PC-3 (cell line): ENCODE measurements around the gene CYTH4. TPM values are rescaled to one million over a fixed set of nuclear protein-coding genes. Genes with fewer than 3 reads are reported as not detected.

Experiments used
- ATAC-seq: fragments of 200-7000 bp; cut with Tn5 transposase; 2 replicates; pipeline ENCODE4 v1.9.1; 2020; ENCODE audit warnings: mild to moderate bottlenecking, moderate library complexity
- BruUV-seq: library from RNA; stranded (reverse); fragments of 400-500 nt; replicated peaks from 2 replicates; lab custom pipeline; 2021; lab: Mats Ljungman, UMichigan
- CTCF ChIA-PET: fragments of 300-600 bp; sonication (Branson Sonifier 250); formaldehyde crosslinking; loops from one replicate; lab custom pipeline; 2022; ENCODE audit warnings: antibody characterized with exemption; lab: Charles Lee
- POLR2A ChIA-PET: fragments of 300-600 bp; sonication (Branson Sonifier 250); formaldehyde crosslinking; loops from one replicate; lab custom pipeline; 2022; ENCODE audit warnings: antibody characterized with exemption; ENCODE audit not compliant: unreplicated experiment; lab: Charles Lee
- DNase-seq: peaks from one replicate; pipeline ENCODE4 v3.0.0-alpha.2; 2015
- H2AFZ ChIP-seq: fragments of 300-600 bp; sonication (generic); 2 replicates; pipeline ENCODE4 v1.6.0; 2016; ENCODE audit warnings: antibody characterized with exemption, low read length
- H3F3A ChIP-seq: fragments of 300-600 bp; sonication (generic); one replicate; pipeline ENCODE4 v1.6.0; 2017; ENCODE audit warnings: antibody characterized with exemption, low read length, control low read depth, mild to moderate bottlenecking; ENCODE audit not compliant: unreplicated experiment
- H3K27ac ChIP-seq: fragments of 300-600 bp; sonication (generic); 2 replicates; pipeline ENCODE4 v1.5.1; 2016; ENCODE audit warnings: mild to moderate bottlenecking, low read length
- H3K27me3 ChIP-seq: fragments of 300-600 bp; sonication (generic); 2 replicates; pipeline ENCODE4 v1.6.1; 2016; ENCODE audit warnings: low read length, mixed read lengths
- H3K36me3 ChIP-seq: fragments of 300-600 bp; sonication (generic); 2 replicates; pipeline ENCODE4 v1.6.1; 2016; ENCODE audit warnings: low read depth, mixed run types, low read length, mixed read lengths
- H3K4me1 ChIP-seq: fragments of 300-600 bp; sonication (generic); 2 replicates; pipeline ENCODE4 v1.5.1; 2016; ENCODE audit warnings: low read length; ENCODE audit not compliant: insufficient read depth
- H3K4me2 ChIP-seq: fragments of 300-600 bp; sonication (generic); 2 replicates; pipeline ENCODE4 v1.6.0; 2016; ENCODE audit warnings: low read length
- H3K4me3 ChIP-seq: fragments of 300-600 bp; sonication (generic); 2 replicates; pipeline ENCODE4 v1.5.1; 2016; ENCODE audit warnings: mild to moderate bottlenecking, low read length, mixed read lengths
- H3K79me2 ChIP-seq: fragments of 300-600 bp; sonication (generic); 2 replicates; pipeline ENCODE4 v1.6.1; 2017; ENCODE audit warnings: low read length, mixed read lengths
- H3K9ac ChIP-seq: fragments of 300-600 bp; sonication (generic); 2 replicates; pipeline ENCODE4 v1.6.0; 2016; ENCODE audit warnings: mild to moderate bottlenecking, low read length
- H3K9me2 ChIP-seq: fragments of 300-600 bp; sonication (generic); replicated peaks from 2 replicates; pipeline ENCODE4 v1.6.1; 2016; ENCODE audit warnings: mixed run types, low read length, mixed read lengths
- H3K9me3 ChIP-seq: fragments of 300-600 bp; sonication (generic); 2 replicates; pipeline ENCODE4 v1.6.1; 2016; ENCODE audit warnings: low read length, mixed read lengths
- H4K20me1 ChIP-seq: fragments of 300-600 bp; sonication (generic); 2 replicates; pipeline ENCODE4 v1.6.1; 2016; ENCODE audit warnings: low read length, mixed read lengths
- CTCF ChIP-seq: fragments of 300-600 bp; sonication (generic); conservative IDR thresholded peaks from 2 replicates; pipeline ENCODE4 v1.5.1; 2017; ENCODE audit warnings: antibody characterized with exemption, low read depth, mild to moderate bottlenecking, low read length
- EZH2 ChIP-seq: fragments of 300-600 bp; sonication (generic); IDR thresholded peaks from one replicate; pipeline ENCODE4 v1.6.1; 2017; ENCODE audit warnings: antibody characterized with exemption, mild to moderate bottlenecking, low read length; ENCODE audit not compliant: unreplicated experiment
- EZH2phosphoT487 ChIP-seq: fragments of 300-600 bp; sonication (generic); IDR thresholded peaks from 2 replicates; pipeline ENCODE4 v1.6.1; 2018; ENCODE audit warnings: mild to moderate bottlenecking, antibody characterized with exemption, low read length, borderline replicate concordance
- intact Hi-C: fragments of 100-400 bp; cut with micrococcal nuclease; formaldehyde crosslinking; loops from 2 replicates; pipeline ENCODE4 v1.9.0; 2023
- total RNA-seq: library from RNA; depleted of rRNA; stranded (reverse); fragments of >200 nt; gene quantifications from 2 replicates; pipeline ENCODE4 v1.2.3, GENCODE V29; 2014

CYTH4 gene
- total RNA-seq, 1 experiment from 2014 or later = 1.9 TPM

GRCh38 chr22:37334859-37335805 lies 52.8 kb downstream of the CYTH4 start:
- TF ChIP-seq CTCF (no peak), EZH2phosphoT487 (no peak), EZH2 (no peak)
- Histone ChIP-seq H2AFZ (peak overlapping the region; percentile 68), H3F3A (no peaks in the 10 kb centered on the region), H3K9me3 (no peaks in the 10 kb centered on the region), H3K9me2 (no peaks in the 10 kb centered on the region), H3K4me3 (peak overlapping the region; percentile 57), H3K9ac (peak overlapping the region; percentile 24), H3K4me1 (peaks cover 61% of the 10 kb centered on the region), H3K27me3 (no peaks in the 10 kb centered on the region), H3K27ac (peak overlapping the region; percentile 99), H3K4me2 (peak overlapping the region; percentile 79), H3K79me2 (no peaks in the 10 kb centered on the region), H4K20me1 (no peaks in the 10 kb centered on the region), H3K36me3 (no peaks in the 10 kb centered on the region)
- ATAC-seq (peak; percentile 31; the same call in 1 of the 2 replicates), DNase-seq (peak; percentile 44)
- no TSS peak for BruUV-seq
- POLR2A ChIA-PET = no interaction called here
- intact Hi-C loops = no loop called here
- CTCF ChIA-PET = no interaction called here

DNA sequence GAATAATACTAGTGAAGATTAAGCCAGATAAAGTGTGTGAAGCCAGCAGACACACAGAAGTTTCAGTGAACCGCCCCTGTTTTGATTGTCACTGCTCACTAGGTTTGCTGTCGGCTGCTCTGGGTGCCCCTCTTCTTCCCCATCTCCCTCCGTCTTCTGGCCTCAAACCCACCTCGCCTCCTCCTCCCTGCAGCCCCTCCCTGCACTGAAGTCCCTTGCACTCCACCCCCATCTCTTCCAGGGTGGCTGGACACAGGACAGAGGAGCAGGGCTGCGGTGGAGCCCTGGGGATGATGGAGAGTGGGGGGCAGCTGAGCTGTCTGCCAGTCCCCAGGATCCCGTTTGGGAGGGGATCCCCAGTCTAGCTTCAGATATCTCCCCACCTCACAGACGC lies 53.5 kb downstream of the CYTH4 start:
- no peak for TF ChIP-seq EZH2
- TF ChIP-seq EZH2phosphoT487 = no peak
- TF ChIP-seq CTCF = no peak
- ATAC-seq (no peak), DNase-seq (no peak)
- Histone ChIP-seq H3K27me3 (no peaks in the 10 kb centered on the region), H3K36me3 (no peaks in the 10 kb centered on the region), H3K4me1 (peaks cover 54% of the 10 kb centered on the region), H3K9me3 (no peaks in the 10 kb centered on the region), H3K27ac (peak overlapping the region; percentile 99), H3K79me2 (no peaks in the 10 kb centered on the region), H3K4me2 (peak overlapping the region; percentile 79), H3K9ac (peak overlapping the region; percentile 24), H2AFZ (no peak overlapping the region), H3K4me3 (no peak overlapping the region), H4K20me1 (no peaks in the 10 kb centered on the region), H3F3A (no peaks in the 10 kb centered on the region), H3K9me2 (no peaks in the 10 kb centered on the region)
- POLR2A ChIA-PET = no interaction called here
- intact Hi-C loops = no loop called here
- CTCF ChIA-PET = no interaction called here
- BruUV-seq = no TSS peak

GRCh38 chr22:37336579-37336978 lies 54.3 kb downstream of the CYTH4 start:
- Histone ChIP-seq H3K4me2 (peak overlapping the region; percentile 79), H3K9me3 (no peaks in the 10 kb centered on the region), H3K27ac (peak overlapping the region; percentile 99), H3K4me3 (peak overlapping the region; percentile 24; the same call in 1 of the 2 replicates), H3K36me3 (no peaks in the 10 kb centered on the region), H4K20me1 (no peaks in the 10 kb centered on the region), H3K79me2 (no peaks in the 10 kb centered on the region), H3K9me2 (no peaks in the 10 kb centered on the region), H3K9ac (peak overlapping the region; percentile 82), H2AFZ (no peak overlapping the region), H3F3A (no peaks in the 10 kb centered on the region), H3K4me1 (peaks cover 46% of the 10 kb centered on the region), H3K27me3 (no peaks in the 10 kb centered on the region)
- ATAC-seq (peak; percentile 56), DNase-seq (peak; percentile 67)
- POLR2A ChIA-PET = no interaction called here
- intact Hi-C loops = no loop called here
- BruUV-seq = no TSS peak
- CTCF ChIA-PET = no interaction called here
- TF ChIP-seq EZH2phosphoT487 = no peak
- no peak for TF ChIP-seq CTCF
- TF ChIP-seq EZH2 = no peak
